GM21737 (cell line): ENCODE results near the gene TNNI3.
"Not testable (repeated sequence)": the region's sequence is repeated elsewhere in the genome, so short reads cannot be mapped to it uniquely, and the experiment has no call there.

Experiments
- ATAC-seq: cut with Tn5 transposase; IDR thresholded peaks from one replicate; pipeline ENCODE4 v1.9.1; 2021; ENCODE audit warnings: mild to moderate bottlenecking, moderate library complexity; ENCODE audit not compliant: unreplicated experiment

TNNI3 gene

DNA sequence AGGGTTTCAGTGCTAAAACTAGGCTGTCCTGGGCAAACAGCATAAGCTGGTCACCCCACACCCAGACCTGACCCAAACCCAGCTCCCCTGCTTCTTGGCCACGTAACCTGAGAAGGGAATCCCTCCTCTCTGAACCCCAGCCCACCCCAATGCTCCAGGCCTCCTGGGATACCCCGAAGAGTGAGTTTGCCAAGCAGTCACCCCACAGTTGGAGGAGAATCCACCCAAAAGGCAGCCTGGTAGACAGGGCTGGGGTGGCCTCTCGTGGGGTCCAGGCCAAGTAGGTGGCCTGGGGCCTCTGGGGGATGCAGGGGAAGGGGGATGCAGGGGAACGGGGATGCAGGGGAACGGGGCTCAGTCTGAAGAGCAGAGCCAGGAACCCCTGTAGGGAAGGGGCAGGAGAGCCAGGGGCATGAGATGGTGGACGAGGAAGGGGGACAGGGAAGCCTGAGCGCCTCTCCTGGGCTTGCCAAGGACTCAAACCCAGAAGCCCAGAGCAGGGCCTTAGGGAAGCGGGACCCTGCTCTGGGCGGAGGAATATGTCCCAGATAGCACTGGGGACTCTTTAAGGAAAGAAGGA is 42.9 kb downstream of the TNNI3 start:
- no peak for ATAC-seq

DNA sequence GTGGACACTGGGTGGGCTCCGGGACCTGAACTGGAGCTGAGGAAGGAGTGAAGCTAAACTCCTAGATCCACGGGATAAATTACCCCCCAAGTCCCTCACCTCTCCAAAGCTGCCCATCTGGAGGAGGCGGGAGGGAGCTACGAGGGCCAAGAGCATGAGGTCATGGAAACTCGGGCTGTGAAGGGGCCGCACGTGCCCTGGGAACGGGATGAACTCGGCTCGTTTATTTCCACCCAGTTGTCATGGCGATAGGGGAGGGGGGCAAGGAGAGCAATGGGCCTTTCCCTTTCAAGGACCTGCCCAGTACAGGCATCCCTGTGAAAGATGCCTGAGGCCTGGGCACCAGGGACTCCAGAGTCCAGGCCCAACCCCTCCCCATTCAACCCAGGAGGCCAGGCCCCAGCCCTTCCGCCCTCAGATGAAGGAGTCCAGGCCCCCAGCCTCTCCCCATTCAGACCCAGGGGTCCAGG is 43.9 kb downstream of the TNNI3 start:
- ATAC-seq = no peak

- no peak for ATAC-seq
These were observed 44.6 kb downstream of the TNNI3 start for GRCh38 chr19:55112777-55113569.

GRCh38 chr19:55112246-55112776 is 45.2 kb downstream of the TNNI3 start:
- no peak for ATAC-seq

GRCh38 chr19:55111238-55111831 is 46.2 kb downstream of the TNNI3 start:
- no peak for ATAC-seq

- ATAC-seq = no peak
These were observed 47.8 kb downstream of the TNNI3 start for GRCh38 chr19:55109527-55110291.

GRCh38 chr19:55107252-55107651 is 50.3 kb downstream of the TNNI3 start:
- not testable (repeated sequence) for ATAC-seq

GRCh38 chr19:55106591-55106990 is 50.9 kb downstream of the TNNI3 start:
- ATAC-seq = no peak

GRCh38 chr19:55105237-55105636 is 52.3 kb downstream of the TNNI3 start:
- no peak for ATAC-seq

- ATAC-seq = no peak
These were observed 54.3 kb downstream of the TNNI3 start for GRCh38 chr19:55103190-55103589.
